Upper lobe of left lung (tissue), 6 donors: ENCODE data around the gene CYSRT1. TPM values are rescaled to one million over a fixed set of nuclear protein-coding genes. Genes with fewer than 3 reads are reported as not detected.

Experiments used
- ATAC-seq, 2 donors: fragments of 200-7000 bp; cut with Tn5 transposase; one replicate each; pipeline ENCODE4 v1.9.1; 2022; ENCODE audit warnings: mild to moderate bottlenecking in 2 of 2, moderate library complexity in 2 of 2; ENCODE audit not compliant: low FRiP score in 2 of 2
- DNase-seq, 2 donors: peaks; one replicate each; pipeline ENCODE4 v3.0.0-alpha.2; 2019 to 2020
- H3K27ac ChIP-seq, 4 donors: fragments of 200-600 bp; sonication (generic); one replicate each; pipeline ENCODE4 v1.5.1; 2016 to 2019
- H3K27me3 ChIP-seq, 4 donors: fragments of 200-600 bp; sonication (generic); one replicate each; pipeline ENCODE4 v1.5.1; 2017 to 2019
- H3K36me3 ChIP-seq, 4 donors: fragments of 200-600 bp; sonication (generic); one replicate each; pipeline ENCODE4 v1.5.1; 2016 to 2019
- H3K4me1 ChIP-seq, 4 donors: fragments of 200-600 bp; sonication (generic); one replicate each; pipeline ENCODE4 v1.5.1; 2018 to 2019
- H3K4me3 ChIP-seq, 4 donors: fragments of 200-600 bp; sonication (generic); one replicate each; pipeline ENCODE4 v1.5.1; 2017 to 2019; ENCODE audit warnings: mild to moderate bottlenecking in 2 of 4, moderate library complexity in 1 of 4
- H3K9me3 ChIP-seq, 4 donors: fragments of 200-600 bp; sonication (generic); one replicate each; pipeline ENCODE4 v1.5.1; 2018 to 2019
- CTCF ChIP-seq, 6 experiments: fragments of 450-650 bp in 4 of 6; fragments of 200-600 bp in 2 of 6; sonication (generic) in 2 of 6; IDR thresholded peaks; one replicate each; pipeline ENCODE4 v1.5.1; 2016 to 2019; ENCODE audit warnings: antibody characterized with exemption in 6 of 6
- EP300 ChIP-seq, 4 donors: sonication (generic); formaldehyde crosslinking; IDR thresholded peaks; one replicate each; pipeline ENCODE4 v1.5.1; 2017; ENCODE audit warnings: antibody characterized with exemption in 4 of 4, control low read depth in 2 of 4
- POLR2A ChIP-seq, 4 donors: fragments of 450-650 bp; IDR thresholded peaks; one replicate each; pipeline ENCODE4 v1.5.1; 2016 to 2017; ENCODE audit warnings: antibody characterized with exemption in 4 of 4, mild to moderate bottlenecking in 2 of 4
- POLR2AphosphoS5 ChIP-seq, 2 donors: sonication (generic); formaldehyde crosslinking; IDR thresholded peaks; one replicate each; pipeline ENCODE4 v1.5.1; 2017; ENCODE audit warnings: antibody characterized with exemption in 2 of 2
- WGBS, 2 donors: methylation state at CpG; one replicate each; pipeline ENCODE4 v1.1.5; 2017 to 2018; 5-methylcytosine and 5-hydroxymethylcytosine counted together
- total RNA-seq, 6 donors: library from RNA; depleted of rRNA in 4 of 6; stranded (reverse); fragments of >200 nt in 4 of 6; gene quantifications; one replicate each; pipeline versions ENCODE4 v1.1.0 to v1.2.1, GENCODE V29; 2016 to 2021
- donor health status: DM: no; HTN: no; CAD: no; lungs with moderate emphysema.
- donor health status: DM: no; HTN: yes; CAD: no; lungs with severe emphysema.

The CYSRT1 gene
- total RNA-seq, 6 donors from 2014 or later = 0.20 to 2.0 (median 0.97) TPM; not detected in 1

GRCh38 chr9:137198902-137199283 is 26.1 kb upstream of the CYSRT1 start:
- 80 to 82% methylated on average over 8 to 11 of the region's 11 CpGs for WGBS, 2 donors
- peak overlapping the region; percentile 58 to 86 (median 79) for H3K27ac ChIP-seq
- peaks cover 24 to 88% (median 66%) of the 10 kb centered on the region in 4 donors for H3K4me1 ChIP-seq

GRCh38 chr9:137199411-137200121 is 25.4 kb upstream of the CYSRT1 start:
- TF ChIP-seq POLR2A (IDR thresholded peaks at IDR 0.05) = no peak
- no peak for TF ChIP-seq CTCF (IDR thresholded peaks at IDR 0.05)
- no peak for TF ChIP-seq POLR2AphosphoS5 (IDR thresholded peaks at IDR 0.05)
- TF ChIP-seq EP300 (IDR thresholded peaks at IDR 0.05) = no peak

More at GRCh38 chr9:137198902-137199283, 26.1 kb upstream of the CYSRT1 start:
- TF ChIP-seq CTCF (IDR thresholded peaks at IDR 0.05) = no peak
- no peaks in the 10 kb centered on the region for H3K9me3 ChIP-seq
- peak in 1 of 2 donors; percentile 61 for DNase-seq
- H3K27me3 ChIP-seq = no peaks in the 10 kb centered on the region
- peak overlapping the region in 3 of 4 donors; percentile 75 to 94 (median 76) for H3K4me3 ChIP-seq
- H3K36me3 ChIP-seq = peaks cover 0 to 1% (median 0%) of the 10 kb centered on the region in 4 donors
- no peak for ATAC-seq

GRCh38 chr9:137200311-137201204 is 24.4 kb upstream of the CYSRT1 start, which contains the start of gene TPRN:
TPRN (minus strand) TSS chr9:137200741; CDS start chr9:137200711, 30 bp downstream.
- DNase-seq = peak; percentile 99 to 100
- Histone ChIP-seq H3K4me3 (peak within 1 kb of the TSS; percentile 52 to 94 (median 76)), H3K36me3 (peaks cover 0 to 4% (median 0%) of the 10 kb centered on the region in 4 donors), H3K27ac (peak within 1 kb of the TSS; percentile 83 to 92 (median 86)), H3K9me3 (no peaks in the 10 kb centered on the region), H3K27me3 (no peaks in the 10 kb centered on the region), H3K4me1 (peaks cover 35 to 87% (median 63%) of the 10 kb centered on the region in 4 donors)
- TF ChIP-seq POLR2AphosphoS5 (IDR thresholded peaks at IDR 0.05) (peak; percentile 84 to 87), POLR2A (IDR thresholded peaks at IDR 0.05) (peak in 3 of 4 donors; percentile 74 to 89 (median 83)), CTCF (IDR thresholded peaks at IDR 0.05) (peak in 4 of 6 experiments; percentile 4 to 21 (median 15)), EP300 (IDR thresholded peaks at IDR 0.05) (peak in 1 of 4 donors; percentile 1)
- peak; percentile 98 for ATAC-seq
- WGBS, 2 donors = 1% methylated on average over 33 of the region's 118 CpGs; no CpG with 5 or more reads in 1 of the 2 donors

More at GRCh38 chr9:137199411-137200121, 25.4 kb upstream of the CYSRT1 start:
- WGBS, 2 donors = 18% methylated on average over 10 to 31 of the region's 51 CpGs
- Histone ChIP-seq H3K4me3 (peak overlapping the region; percentile 25 to 94 (median 76)), H3K4me1 (peaks cover 31 to 90% (median 67%) of the 10 kb centered on the region in 4 donors), H3K36me3 (peaks cover 0 to 4% (median 0%) of the 10 kb centered on the region in 4 donors), H3K27ac (peak overlapping the region in 3 of 4 donors; percentile 74 to 86 (median 84)), H3K9me3 (no peaks in the 10 kb centered on the region), H3K27me3 (no peaks in the 10 kb centered on the region)
- DNase-seq (peak in 1 of 2 donors; percentile 90), ATAC-seq (no peak)

GRCh38 chr9:137201205-137201868 is 23.6 kb upstream of the CYSRT1 start:
- Histone ChIP-seq H3K9me3 (no peaks in the 10 kb centered on the region), H3K4me3 (peak overlapping the region; percentile 52 to 94 (median 76)), H3K36me3 (peaks cover 0 to 4% (median 0%) of the 10 kb centered on the region in 4 donors), H3K4me1 (peaks cover 38 to 86% (median 66%) of the 10 kb centered on the region in 4 donors), H3K27me3 (no peaks in the 10 kb centered on the region), H3K27ac (peak overlapping the region; percentile 83 to 92 (median 86))
- ATAC-seq (no peak), DNase-seq (no peak)
- TF ChIP-seq CTCF (IDR thresholded peaks at IDR 0.05) (no peak), EP300 (IDR thresholded peaks at IDR 0.05) (no peak), POLR2AphosphoS5 (IDR thresholded peaks at IDR 0.05) (no peak), POLR2A (IDR thresholded peaks at IDR 0.05) (no peak)
- 25 to 33% methylated on average over 9 to 20 of the region's 23 CpGs for WGBS, 2 donors
